HepG2 (cell line): ENCODE measurements around the gene GRK5. TPM values are rescaled to one million over a fixed set of nuclear protein-coding genes. Genes with fewer than 3 reads are reported as not detected.

Experiments
- EP300 ChIP-seq, 3 experiments: sonication (generic) in 1 of 3; formaldehyde crosslinking in 1 of 3; IDR thresholded peaks; 2 replicates each; pipeline versions ENCODE4 v1.5.1 to v1.6.1; 2011 to 2020; ENCODE audit warnings: low read depth in 2 of 3, low read length in 2 of 3, borderline replicate concordance in 1 of 3, improper control_type of control experiment in 1 of 3, mild to moderate bottlenecking in 1 of 3, missing genetic modification reagents in 1 of 3, moderate library complexity in 1 of 3
- FOSL1 ChIP-seq: sonication (generic); formaldehyde crosslinking; IDR thresholded peaks from 2 replicates; pipeline ENCODE4 v1.9.0; 2021; ENCODE audit warnings: missing genetic modification reagents, borderline replicate concordance
- MEF2D ChIP-seq: sonication (generic); formaldehyde crosslinking; IDR thresholded peaks from 2 replicates; pipeline ENCODE4 v1.5.1; 2020; ENCODE audit warnings: mild to moderate bottlenecking, missing genetic modification reagents
- PITX1 ChIP-seq: sonication (generic); formaldehyde crosslinking; IDR thresholded peaks from 2 replicates; pipeline ENCODE4 v1.5.1; 2020; ENCODE audit warnings: mild to moderate bottlenecking, missing genetic modification reagents
- RBAK ChIP-seq: sonication (generic); formaldehyde crosslinking; IDR thresholded peaks from 2 replicates; pipeline ENCODE4 v1.5.1; 2020; ENCODE audit warnings: mild to moderate bottlenecking, missing genetic modification reagents
- SYNCRIP ChIP-seq: fragments of 200-400 bp; formaldehyde crosslinking; IDR thresholded peaks from 2 replicates; pipeline ENCODE4 v1.6.1; 2018; ENCODE audit warnings: mild to moderate bottlenecking, low read depth, low read length; ENCODE audit not compliant: insufficient read depth
- ZNF598 ChIP-seq: sonication (generic); formaldehyde crosslinking; IDR thresholded peaks from 2 replicates; pipeline ENCODE4 v1.5.1; 2020; ENCODE audit warnings: mild to moderate bottlenecking, missing genetic modification reagents, borderline replicate concordance
- ZNF7 ChIP-seq: IDR thresholded peaks from 2 replicates; pipeline ENCODE4 v1.6.1; 2016; ENCODE audit warnings: missing biosample characterization, missing genetic modification reagents
- polyA plus RNA-seq, 8 experiments: library from polyadenylated mRNA; depleted of rRNA in 3 of 8; stranded (reverse) in 7 of 8; unstranded in 1 of 8; fragments of >200 nt; fragmentation: Illumina TruSeq in 4 of 8; extraction: Trizol in 4 of 8; gene quantifications; 2 replicates each; pipeline versions ENCODE4 v1.2.1 to v1.2.3, GENCODE V29; 2011 to 2016; ENCODE audit warnings: low read depth in 4 of 8, missing spikeins in 1 of 8, mixed read lengths in 1 of 8; ENCODE audit not compliant: insufficient read depth in 1 of 8
- total RNA-seq, 5 experiments: library from RNA; depleted of rRNA; stranded (reverse); fragments of >200 nt; fragmentation: Illumina TruSeq; extraction: Trizol; gene quantifications; 2 replicates each; pipeline ENCODE4 v1.2.3, GENCODE V29; 2016; ENCODE audit warnings: low read depth in 1 of 5
- TF ChIP-seq, protein P1 (sequence below): sonication (generic); formaldehyde crosslinking; IDR thresholded peaks from 2 replicates; pipeline ENCODE4 v1.8.0; 2022; ENCODE audit warnings: mild to moderate bottlenecking, missing genetic modification reagents
- TF ChIP-seq, protein P2 (sequence below): sonication (generic); formaldehyde crosslinking; IDR thresholded peaks from 2 replicates; pipeline ENCODE4 v1.4.0; 2020; ENCODE audit warnings: missing genetic modification reagents, mild to moderate bottlenecking, borderline replicate concordance
- TF ChIP-seq, protein P3 (sequence below): sonication (generic); formaldehyde crosslinking; IDR thresholded peaks from 2 replicates; pipeline ENCODE4 v1.5.0; 2020; ENCODE audit warnings: mild to moderate bottlenecking, missing genetic modification reagents
- TF ChIP-seq, protein P4 (sequence below): sonication (generic); formaldehyde crosslinking; IDR thresholded peaks from 2 replicates; pipeline ENCODE4 v1.8.0; 2022; ENCODE audit warnings: mild to moderate bottlenecking, missing genetic modification reagents, moderate library complexity
- TF ChIP-seq, protein P5 (sequence below): sonication (generic); formaldehyde crosslinking; IDR thresholded peaks from 2 replicates; pipeline ENCODE4 v1.4.0; 2020; ENCODE audit warnings: missing genetic modification reagents

The GRK5 gene
- total and polyA plus RNA-seq, 2 of the 13 experiments (the other 11 are each of a cell fraction or from before 2014, with no cell fraction given) = 10.4 to 12.6 TPM

DNA sequence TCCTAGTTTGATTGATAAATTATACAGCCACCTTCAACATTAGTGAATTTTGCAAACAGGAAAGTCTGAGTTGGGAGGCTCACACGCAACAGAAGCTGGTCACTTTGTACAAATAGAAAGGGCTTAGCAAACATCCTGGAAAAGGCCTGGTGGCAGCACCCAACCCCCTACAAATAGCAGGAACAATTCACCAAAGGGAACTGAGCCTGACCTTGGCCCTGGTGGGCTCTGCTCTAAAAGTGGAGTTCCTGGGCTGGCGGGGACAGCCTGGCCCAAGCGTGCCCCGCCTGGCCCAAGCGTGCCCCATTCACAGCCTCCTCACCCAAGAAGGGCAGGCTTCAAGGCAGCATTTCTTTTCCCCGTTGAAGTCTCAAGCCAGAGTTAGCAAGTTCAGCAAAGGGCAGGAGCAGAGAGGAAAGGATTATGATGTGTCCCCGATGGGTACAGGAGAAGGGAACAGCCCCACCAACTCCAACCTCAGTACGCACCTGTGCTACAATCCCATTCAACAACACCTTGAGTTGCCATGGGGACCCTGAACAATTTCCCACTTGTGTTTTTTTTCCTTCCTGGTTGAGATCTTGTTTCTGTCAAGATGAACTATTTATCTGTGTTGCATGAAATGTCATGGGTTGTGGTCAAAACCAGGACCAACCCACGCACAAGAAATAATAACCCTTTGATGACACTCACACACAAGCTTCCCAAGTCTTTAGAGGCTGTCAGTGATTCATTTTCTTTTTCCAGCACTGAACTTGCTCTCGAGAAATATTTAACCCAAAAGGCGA is 291.7 kb downstream of the GRK5 start (continued):
- TF ChIP-seq, protein P1, sequence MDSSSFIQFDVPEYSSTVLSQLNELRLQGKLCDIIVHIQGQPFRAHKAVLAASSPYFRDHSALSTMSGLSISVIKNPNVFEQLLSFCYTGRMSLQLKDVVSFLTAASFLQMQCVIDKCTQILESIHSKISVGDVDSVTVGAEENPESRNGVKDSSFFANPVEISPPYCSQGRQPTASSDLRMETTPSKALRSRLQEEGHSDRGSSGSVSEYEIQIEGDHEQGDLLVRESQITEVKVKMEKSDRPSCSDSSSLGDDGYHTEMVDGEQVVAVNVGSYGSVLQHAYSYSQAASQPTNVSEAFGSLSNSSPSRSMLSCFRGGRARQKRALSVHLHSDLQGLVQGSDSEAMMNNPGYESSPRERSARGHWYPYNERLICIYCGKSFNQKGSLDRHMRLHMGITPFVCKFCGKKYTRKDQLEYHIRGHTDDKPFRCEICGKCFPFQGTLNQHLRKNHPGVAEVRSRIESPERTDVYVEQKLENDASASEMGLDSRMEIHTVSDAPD (CRISPR knock-in tag) = no peak
- TF ChIP-seq RBAK (CRISPR knock-in tag) (no peak), SYNCRIP (no peak), ZNF7 (no peak), EP300 (IDR thresholded peaks at IDR 0.05; ENCODE audit: low read depth in 2 of 2, low read length in 2 of 2) (peak in 1 of 2 experiments; percentile 70; a peak in 2 of 4 replicates), EP300 (CRISPR knock-in tag; IDR thresholded peaks at IDR 0.05; ENCODE audit: borderline replicate concordance) (peak; percentile 72), ZNF598 (CRISPR knock-in tag) (peak; percentile 39; the same call in 1 of the 2 replicates), MEF2D (CRISPR knock-in tag) (peak; percentile 87), PITX1 (peak; percentile 84; the same call in 1 of the 2 replicates), FOSL1 (CRISPR knock-in tag) (no peak)
- TF ChIP-seq, protein P2, sequence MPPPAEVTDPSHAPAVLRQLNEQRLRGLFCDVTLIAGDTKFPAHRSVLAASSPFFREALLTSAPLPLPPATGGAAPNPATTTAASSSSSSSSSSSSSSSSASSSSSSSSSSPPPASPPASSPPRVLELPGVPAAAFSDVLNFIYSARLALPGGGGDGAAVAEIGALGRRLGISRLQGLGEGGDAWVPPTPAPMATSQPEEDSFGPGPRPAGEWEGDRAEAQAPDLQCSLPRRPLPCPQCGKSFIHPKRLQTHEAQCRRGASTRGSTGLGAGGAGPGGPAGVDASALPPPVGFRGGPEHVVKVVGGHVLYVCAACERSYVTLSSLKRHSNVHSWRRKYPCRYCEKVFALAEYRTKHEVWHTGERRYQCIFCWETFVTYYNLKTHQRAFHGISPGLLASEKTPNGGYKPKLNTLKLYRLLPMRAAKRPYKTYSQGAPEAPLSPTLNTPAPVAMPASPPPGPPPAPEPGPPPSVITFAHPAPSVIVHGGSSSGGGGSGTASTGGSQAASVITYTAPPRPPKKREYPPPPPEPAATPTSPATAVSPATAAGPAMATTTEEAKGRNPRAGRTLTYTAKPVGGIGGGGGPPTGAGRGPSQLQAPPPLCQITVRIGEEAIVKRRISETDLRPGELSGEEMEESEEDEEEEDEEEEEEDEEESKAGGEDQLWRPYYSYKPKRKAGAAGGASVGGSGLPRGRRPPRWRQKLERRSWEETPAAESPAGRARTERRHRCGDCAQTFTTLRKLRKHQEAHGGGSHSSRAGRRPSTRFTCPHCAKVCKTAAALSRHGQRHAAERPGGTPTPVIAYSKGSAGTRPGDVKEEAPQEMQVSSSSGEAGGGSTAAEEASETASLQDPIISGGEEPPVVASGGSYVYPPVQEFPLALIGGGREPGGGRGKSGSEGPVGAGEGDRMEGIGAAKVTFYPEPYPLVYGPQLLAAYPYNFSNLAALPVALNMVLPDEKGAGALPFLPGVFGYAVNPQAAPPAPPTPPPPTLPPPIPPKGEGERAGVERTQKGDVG (CRISPR knock-in tag) = no peak
- TF ChIP-seq, protein P3, sequence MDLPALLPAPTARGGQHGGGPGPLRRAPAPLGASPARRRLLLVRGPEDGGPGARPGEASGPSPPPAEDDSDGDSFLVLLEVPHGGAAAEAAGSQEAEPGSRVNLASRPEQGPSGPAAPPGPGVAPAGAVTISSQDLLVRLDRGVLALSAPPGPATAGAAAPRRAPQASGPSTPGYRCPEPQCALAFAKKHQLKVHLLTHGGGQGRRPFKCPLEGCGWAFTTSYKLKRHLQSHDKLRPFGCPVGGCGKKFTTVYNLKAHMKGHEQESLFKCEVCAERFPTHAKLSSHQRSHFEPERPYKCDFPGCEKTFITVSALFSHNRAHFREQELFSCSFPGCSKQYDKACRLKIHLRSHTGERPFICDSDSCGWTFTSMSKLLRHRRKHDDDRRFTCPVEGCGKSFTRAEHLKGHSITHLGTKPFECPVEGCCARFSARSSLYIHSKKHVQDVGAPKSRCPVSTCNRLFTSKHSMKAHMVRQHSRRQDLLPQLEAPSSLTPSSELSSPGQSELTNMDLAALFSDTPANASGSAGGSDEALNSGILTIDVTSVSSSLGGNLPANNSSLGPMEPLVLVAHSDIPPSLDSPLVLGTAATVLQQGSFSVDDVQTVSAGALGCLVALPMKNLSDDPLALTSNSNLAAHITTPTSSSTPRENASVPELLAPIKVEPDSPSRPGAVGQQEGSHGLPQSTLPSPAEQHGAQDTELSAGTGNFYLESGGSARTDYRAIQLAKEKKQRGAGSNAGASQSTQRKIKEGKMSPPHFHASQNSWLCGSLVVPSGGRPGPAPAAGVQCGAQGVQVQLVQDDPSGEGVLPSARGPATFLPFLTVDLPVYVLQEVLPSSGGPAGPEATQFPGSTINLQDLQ (CRISPR knock-in tag) = no peak
- TF ChIP-seq, protein P4, sequence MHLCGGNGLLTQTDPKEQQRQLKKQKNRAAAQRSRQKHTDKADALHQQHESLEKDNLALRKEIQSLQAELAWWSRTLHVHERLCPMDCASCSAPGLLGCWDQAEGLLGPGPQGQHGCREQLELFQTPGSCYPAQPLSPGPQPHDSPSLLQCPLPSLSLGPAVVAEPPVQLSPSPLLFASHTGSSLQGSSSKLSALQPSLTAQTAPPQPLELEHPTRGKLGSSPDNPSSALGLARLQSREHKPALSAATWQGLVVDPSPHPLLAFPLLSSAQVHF (CRISPR knock-in tag) = no peak
- TF ChIP-seq, protein P5, sequence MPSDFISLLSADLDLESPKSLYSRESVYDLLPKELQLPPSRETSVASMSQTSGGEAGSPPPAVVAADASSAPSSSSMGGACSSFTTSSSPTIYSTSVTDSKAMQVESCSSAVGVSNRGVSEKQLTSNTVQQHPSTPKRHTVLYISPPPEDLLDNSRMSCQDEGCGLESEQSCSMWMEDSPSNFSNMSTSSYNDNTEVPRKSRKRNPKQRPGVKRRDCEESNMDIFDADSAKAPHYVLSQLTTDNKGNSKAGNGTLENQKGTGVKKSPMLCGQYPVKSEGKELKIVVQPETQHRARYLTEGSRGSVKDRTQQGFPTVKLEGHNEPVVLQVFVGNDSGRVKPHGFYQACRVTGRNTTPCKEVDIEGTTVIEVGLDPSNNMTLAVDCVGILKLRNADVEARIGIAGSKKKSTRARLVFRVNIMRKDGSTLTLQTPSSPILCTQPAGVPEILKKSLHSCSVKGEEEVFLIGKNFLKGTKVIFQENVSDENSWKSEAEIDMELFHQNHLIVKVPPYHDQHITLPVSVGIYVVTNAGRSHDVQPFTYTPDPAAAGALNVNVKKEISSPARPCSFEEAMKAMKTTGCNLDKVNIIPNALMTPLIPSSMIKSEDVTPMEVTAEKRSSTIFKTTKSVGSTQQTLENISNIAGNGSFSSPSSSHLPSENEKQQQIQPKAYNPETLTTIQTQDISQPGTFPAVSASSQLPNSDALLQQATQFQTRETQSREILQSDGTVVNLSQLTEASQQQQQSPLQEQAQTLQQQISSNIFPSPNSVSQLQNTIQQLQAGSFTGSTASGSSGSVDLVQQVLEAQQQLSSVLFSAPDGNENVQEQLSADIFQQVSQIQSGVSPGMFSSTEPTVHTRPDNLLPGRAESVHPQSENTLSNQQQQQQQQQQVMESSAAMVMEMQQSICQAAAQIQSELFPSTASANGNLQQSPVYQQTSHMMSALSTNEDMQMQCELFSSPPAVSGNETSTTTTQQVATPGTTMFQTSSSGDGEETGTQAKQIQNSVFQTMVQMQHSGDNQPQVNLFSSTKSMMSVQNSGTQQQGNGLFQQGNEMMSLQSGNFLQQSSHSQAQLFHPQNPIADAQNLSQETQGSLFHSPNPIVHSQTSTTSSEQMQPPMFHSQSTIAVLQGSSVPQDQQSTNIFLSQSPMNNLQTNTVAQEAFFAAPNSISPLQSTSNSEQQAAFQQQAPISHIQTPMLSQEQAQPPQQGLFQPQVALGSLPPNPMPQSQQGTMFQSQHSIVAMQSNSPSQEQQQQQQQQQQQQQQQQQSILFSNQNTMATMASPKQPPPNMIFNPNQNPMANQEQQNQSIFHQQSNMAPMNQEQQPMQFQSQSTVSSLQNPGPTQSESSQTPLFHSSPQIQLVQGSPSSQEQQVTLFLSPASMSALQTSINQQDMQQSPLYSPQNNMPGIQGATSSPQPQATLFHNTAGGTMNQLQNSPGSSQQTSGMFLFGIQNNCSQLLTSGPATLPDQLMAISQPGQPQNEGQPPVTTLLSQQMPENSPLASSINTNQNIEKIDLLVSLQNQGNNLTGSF (CRISPR knock-in tag) = no peak
